ENCODE measurements around the gene TMEM121B. TPM values are rescaled to one million over a fixed set of nuclear protein-coding genes. Genes with fewer than 3 reads are reported as not detected.

The TMEM121B gene
- total RNA-seq, 1 donor, result not detected

DNA sequence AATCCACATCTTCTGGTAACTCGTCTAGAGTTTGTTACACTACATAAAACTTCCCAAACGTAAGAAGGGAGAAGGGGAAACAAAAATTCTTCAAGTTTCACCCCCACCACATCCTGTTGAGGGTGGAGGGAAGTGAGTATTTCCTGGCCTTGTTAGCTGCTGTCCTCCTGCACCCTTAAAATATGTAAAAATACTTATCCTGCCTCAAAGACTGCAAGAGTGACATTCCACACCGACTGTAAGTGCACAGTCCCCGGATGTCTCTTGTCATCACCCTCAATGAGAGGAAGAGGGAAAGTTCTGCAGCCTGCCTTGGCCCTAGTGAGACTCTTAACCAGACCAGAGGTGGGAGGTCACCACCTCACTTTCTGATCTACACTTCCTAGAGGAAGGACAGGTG, 3.3 kb downstream of the TMEM121B start:
- H3K79me2 ChIP-seq (ENCODE audit: insufficient read depth, low read length), result no peaks in the 10 kb centered on the region
- TF ChIP-seq, protein P1, sequence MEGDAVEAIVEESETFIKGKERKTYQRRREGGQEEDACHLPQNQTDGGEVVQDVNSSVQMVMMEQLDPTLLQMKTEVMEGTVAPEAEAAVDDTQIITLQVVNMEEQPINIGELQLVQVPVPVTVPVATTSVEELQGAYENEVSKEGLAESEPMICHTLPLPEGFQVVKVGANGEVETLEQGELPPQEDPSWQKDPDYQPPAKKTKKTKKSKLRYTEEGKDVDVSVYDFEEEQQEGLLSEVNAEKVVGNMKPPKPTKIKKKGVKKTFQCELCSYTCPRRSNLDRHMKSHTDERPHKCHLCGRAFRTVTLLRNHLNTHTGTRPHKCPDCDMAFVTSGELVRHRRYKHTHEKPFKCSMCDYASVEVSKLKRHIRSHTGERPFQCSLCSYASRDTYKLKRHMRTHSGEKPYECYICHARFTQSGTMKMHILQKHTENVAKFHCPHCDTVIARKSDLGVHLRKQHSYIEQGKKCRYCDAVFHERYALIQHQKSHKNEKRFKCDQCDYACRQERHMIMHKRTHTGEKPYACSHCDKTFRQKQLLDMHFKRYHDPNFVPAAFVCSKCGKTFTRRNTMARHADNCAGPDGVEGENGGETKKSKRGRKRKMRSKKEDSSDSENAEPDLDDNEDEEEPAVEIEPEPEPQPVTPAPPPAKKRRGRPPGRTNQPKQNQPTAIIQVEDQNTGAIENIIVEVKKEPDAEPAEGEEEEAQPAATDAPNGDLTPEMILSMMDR (IDR thresholded peaks at IDR 0.05; ENCODE audit: extremely low read depth, low read depth, low read length), result no peak
- H3K9me3 ChIP-seq (ENCODE audit: low read depth, low read length), result no peaks in the 10 kb centered on the region
- H3K4me3 ChIP-seq (ENCODE audit: insufficient read depth, low read length), result no peak overlapping the region
- H2AFZ ChIP-seq (ENCODE audit: low read length), result no peak overlapping the region
- H4K20me1 ChIP-seq (ENCODE audit: insufficient read depth, low read length), result no peaks in the 10 kb centered on the region
- DNase-seq (ENCODE audit: insufficient read length, low spot score, missing footprints), result peak; percentile 15
- H3K36me3 ChIP-seq (ENCODE audit: insufficient read depth, low read length), result no peaks in the 10 kb centered on the region
- H3K4me2 ChIP-seq (ENCODE audit: insufficient read depth, low read length), result no peak overlapping the region
- H3K27ac ChIP-seq (ENCODE audit: low read depth, low read length), result no peak overlapping the region
- no peaks in the 10 kb centered on the region for H3K4me1 ChIP-seq (ENCODE audit: insufficient read depth, low read length)
- H3K27me3 ChIP-seq (ENCODE audit: insufficient read depth, low read length), result peaks cover 33% of the 10 kb centered on the region

DNA sequence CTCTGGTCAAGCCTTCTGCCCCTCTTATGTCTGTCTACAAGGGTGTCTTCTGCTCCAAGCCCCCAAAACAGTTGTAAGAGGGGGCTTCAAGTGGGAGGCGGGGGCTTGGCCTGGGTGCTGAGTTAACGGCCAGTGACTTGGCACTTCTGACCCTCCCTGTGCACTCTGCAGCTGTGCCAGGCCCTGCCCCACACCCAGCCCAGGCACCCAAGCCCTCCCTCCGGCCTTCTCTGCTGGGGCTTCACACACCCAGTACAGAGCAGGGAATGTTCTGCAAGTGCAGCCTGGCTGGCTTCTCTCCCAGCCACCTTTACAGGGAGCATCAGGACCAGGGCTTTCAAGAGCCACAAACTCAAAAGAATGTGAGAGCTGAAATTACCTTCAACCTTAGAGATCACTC, 3.8 kb downstream of the TMEM121B start:
- no peaks in the 10 kb centered on the region for H3K4me1 ChIP-seq (ENCODE audit: insufficient read depth, low read length)
- H3K9me3 ChIP-seq (ENCODE audit: low read depth, low read length), result no peaks in the 10 kb centered on the region
- H3K36me3 ChIP-seq (ENCODE audit: insufficient read depth, low read length), result no peaks in the 10 kb centered on the region
- TF ChIP-seq, protein P1 (IDR thresholded peaks at IDR 0.05; ENCODE audit: extremely low read depth, low read depth, low read length), result no peak
- no peaks in the 10 kb centered on the region for H4K20me1 ChIP-seq (ENCODE audit: insufficient read depth, low read length)
- H3K27ac ChIP-seq (ENCODE audit: low read depth, low read length), result no peak overlapping the region
- no peak overlapping the region for H3K4me2 ChIP-seq (ENCODE audit: insufficient read depth, low read length)
- no peak overlapping the region for H2AFZ ChIP-seq (ENCODE audit: low read length)
- DNase-seq (ENCODE audit: insufficient read length, low spot score, missing footprints), result peak; percentile 75
- H3K4me3 ChIP-seq (ENCODE audit: insufficient read depth, low read length), result no peak overlapping the region
- H3K27me3 ChIP-seq (ENCODE audit: insufficient read depth, low read length), result peaks cover 32% of the 10 kb centered on the region
- no peaks in the 10 kb centered on the region for H3K79me2 ChIP-seq (ENCODE audit: insufficient read depth, low read length)

DNA sequence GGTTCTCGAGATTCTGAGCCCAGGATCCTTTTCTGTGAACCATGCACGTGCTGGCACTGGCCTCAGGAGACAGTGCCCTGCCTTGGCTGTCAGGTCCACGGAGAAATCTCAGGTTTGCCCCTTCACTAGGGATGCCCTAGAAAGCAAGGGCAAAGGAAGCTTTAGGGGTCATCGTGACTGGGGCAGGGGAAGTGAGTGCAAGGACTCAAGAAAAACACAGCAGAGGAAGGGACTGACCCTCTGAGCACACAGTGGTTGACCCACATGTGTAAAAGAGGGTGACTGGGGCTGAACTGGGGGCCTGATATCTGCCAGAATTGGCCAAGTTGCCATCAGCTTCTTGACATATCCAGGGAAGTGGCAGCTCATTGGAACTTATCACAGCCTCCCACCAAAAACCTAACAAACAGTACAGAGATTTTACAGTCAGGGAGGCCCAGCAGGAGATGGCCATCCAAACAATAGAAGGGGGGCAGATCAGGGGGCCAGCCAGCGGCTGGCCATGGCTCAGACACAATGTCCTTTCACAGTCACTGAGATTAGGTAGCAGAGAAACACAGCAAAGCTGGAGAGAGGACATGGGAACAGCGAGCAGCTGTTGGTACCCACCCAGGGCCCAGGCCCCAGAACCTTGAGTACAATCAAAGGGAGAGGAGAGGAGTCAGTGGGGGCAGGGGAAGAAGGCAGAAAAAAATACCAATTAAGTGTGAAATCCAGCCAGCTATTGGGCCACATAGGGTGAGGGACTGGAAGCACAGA, 4.4 kb downstream of the TMEM121B start:
- no peaks in the 10 kb centered on the region for H3K9me3 ChIP-seq (ENCODE audit: low read depth, low read length)
- no peak overlapping the region for H3K4me3 ChIP-seq (ENCODE audit: insufficient read depth, low read length)
- no peak overlapping the region for H2AFZ ChIP-seq (ENCODE audit: low read length)
- no peaks in the 10 kb centered on the region for H3K36me3 ChIP-seq (ENCODE audit: insufficient read depth, low read length)
- H3K27ac ChIP-seq (ENCODE audit: low read depth, low read length), result no peak overlapping the region
- H3K4me1 ChIP-seq (ENCODE audit: insufficient read depth, low read length), result no peaks in the 10 kb centered on the region
- H4K20me1 ChIP-seq (ENCODE audit: insufficient read depth, low read length), result peaks cover under 1% of the 10 kb centered on the region
- H3K4me2 ChIP-seq (ENCODE audit: insufficient read depth, low read length), result no peak overlapping the region
- TF ChIP-seq, protein P1 (IDR thresholded peaks at IDR 0.05; ENCODE audit: extremely low read depth, low read depth, low read length), result no peak
- DNase-seq (ENCODE audit: insufficient read length, low spot score, missing footprints), result peak; percentile 69
- no peaks in the 10 kb centered on the region for H3K79me2 ChIP-seq (ENCODE audit: insufficient read depth, low read length)
- H3K27me3 ChIP-seq (ENCODE audit: insufficient read depth, low read length), result peaks cover 26% of the 10 kb centered on the region

DNA sequence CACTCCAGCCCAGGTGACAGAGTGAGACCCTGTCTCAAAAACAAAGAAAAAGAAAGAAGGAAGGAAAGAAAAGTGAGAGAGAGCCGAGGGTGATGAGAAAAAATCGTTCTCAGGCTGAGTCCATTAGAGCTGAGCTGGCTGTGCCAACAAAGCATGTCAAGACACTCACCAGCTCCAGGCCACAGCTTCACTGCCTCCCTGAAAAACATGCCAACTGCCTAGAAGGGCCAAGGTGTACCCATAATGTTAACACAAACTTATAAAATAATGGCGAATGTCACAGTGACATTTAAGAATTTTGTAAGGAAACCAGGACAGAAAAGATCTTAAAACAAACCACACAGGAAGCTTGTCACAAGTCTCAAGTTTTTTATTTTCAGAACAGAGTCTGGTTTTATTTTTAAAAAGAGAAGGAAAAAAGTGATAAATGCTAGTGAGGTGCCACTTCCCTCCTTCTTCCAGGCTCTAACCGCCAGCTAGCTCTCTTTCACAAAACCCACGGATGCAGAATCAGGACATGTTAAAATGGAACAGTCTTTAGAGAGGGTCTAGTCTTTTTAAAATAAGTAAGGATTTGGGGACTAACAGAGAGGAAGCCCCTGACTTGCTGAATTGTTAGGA, 5.1 kb downstream of the TMEM121B start:
- DNase-seq (ENCODE audit: insufficient read length, low spot score, missing footprints), result peak; percentile 45
- TF ChIP-seq, protein P1 (IDR thresholded peaks at IDR 0.05; ENCODE audit: extremely low read depth, low read depth, low read length), result no peak
- Histone ChIP-seq H3K27ac (ENCODE audit: low read depth, low read length) (no peak overlapping the region), H3K36me3 (ENCODE audit: insufficient read depth, low read length) (no peaks in the 10 kb centered on the region), H3K27me3 (ENCODE audit: insufficient read depth, low read length) (peaks cover 21% of the 10 kb centered on the region), H3K79me2 (ENCODE audit: insufficient read depth, low read length) (no peaks in the 10 kb centered on the region), H4K20me1 (ENCODE audit: insufficient read depth, low read length) (peaks cover 4% of the 10 kb centered on the region), H3K4me3 (ENCODE audit: insufficient read depth, low read length) (no peak overlapping the region), H3K4me1 (ENCODE audit: insufficient read depth, low read length) (no peaks in the 10 kb centered on the region), H3K9me3 (ENCODE audit: low read depth, low read length) (no peaks in the 10 kb centered on the region), H3K4me2 (ENCODE audit: insufficient read depth, low read length) (no peak overlapping the region), H2AFZ (ENCODE audit: low read length) (no peak overlapping the region)

Measured in osteoblast (primary cell).